HG02759 (cell line): ENCODE data around the gene RGS6.

Experiments used
- ATAC-seq: cut with Tn5 transposase; IDR thresholded peaks from one replicate; pipeline ENCODE4 v1.9.1; 2021; ENCODE audit warnings: mild to moderate bottlenecking, moderate library complexity; ENCODE audit not compliant: unreplicated experiment

RGS6 gene

DNA sequence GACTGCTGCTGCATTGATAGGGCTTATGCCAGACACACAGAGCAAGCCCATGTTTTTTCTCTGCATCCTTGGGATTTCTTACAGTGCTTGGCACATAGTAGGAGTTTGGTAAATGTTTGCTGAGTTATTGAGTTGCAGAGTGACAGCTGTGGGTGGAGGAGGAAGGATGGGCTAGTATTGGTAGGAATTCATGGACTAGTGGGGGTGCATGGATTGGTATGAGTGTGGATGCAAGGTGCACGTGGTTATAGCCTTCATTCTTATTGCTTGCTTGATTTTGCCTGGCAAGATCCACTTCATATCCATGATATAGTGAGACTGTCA lies 11.4 kb downstream of the RGS6 start:
- ATAC-seq = no peak

DNA sequence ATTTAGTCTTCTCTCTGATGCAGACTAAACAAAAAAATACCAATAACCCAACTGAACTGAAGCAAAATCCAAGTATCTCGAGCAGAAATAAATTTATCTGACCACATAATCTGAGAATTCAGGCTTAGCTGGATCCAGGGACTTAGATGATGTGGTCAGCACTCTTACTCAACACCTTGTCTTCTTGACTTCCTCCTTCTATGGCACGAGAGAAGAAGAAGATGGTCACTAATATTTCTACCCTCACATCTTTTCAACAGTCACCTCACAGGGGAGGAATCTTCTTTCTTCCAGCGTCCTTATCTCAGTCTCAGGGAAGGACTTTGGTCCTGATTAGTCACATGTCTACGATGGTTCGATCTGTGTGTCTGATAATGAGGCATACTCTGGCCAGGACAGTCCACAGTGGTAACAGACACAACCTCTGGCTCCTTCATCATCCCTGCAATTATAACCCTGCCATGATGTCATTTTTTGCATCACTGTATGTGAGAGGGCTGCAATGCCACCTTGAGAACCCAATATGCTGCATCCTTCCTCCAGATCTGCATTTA lies 15.8 kb downstream of the RGS6 start:
- ATAC-seq = no peak

DNA sequence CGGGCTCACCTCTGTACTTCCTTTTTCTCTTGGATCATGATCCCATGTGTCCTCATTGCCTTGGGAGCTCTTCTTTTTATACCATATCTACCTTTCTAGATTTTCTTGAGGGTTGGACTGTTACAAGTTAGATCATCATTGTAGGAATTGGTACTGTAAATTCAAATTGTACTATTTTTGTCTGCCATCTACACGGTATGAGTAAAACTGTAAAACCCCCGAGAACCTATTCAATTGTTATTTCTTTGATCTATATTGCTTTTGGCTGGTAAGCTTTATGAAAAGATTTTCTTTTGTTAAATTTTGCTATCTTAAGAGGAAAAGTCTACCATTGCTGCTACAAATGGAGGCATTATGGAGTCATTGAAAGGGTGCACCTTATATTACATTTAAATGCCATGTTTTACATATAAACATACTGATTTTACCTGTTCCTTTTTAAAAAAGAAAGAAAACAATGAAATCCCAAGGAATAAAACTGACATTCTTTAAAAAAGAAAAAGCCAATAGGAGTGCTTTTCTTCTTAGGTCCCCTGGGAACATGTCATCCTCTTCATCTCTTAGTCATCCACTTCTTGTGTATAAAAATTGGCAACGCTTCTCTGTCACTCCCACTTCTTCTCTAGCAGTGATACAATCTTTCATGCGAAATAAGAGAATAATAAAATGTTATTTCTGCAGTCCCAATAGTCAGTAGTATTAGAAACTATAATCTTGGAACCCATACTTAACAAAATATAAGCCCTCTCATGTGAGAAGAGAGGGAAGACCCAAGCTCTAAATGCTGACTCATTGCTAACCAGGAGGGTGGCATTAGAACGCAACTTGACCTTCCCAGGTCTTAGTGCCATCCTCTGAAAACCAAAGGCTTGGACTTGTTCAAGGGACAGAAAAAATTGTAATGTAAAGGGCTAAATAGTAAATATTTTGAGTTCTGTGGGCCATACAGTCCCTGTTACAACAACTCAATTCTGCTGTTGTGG lies 20.4 kb downstream of the RGS6 start:
- ATAC-seq = no peak

DNA sequence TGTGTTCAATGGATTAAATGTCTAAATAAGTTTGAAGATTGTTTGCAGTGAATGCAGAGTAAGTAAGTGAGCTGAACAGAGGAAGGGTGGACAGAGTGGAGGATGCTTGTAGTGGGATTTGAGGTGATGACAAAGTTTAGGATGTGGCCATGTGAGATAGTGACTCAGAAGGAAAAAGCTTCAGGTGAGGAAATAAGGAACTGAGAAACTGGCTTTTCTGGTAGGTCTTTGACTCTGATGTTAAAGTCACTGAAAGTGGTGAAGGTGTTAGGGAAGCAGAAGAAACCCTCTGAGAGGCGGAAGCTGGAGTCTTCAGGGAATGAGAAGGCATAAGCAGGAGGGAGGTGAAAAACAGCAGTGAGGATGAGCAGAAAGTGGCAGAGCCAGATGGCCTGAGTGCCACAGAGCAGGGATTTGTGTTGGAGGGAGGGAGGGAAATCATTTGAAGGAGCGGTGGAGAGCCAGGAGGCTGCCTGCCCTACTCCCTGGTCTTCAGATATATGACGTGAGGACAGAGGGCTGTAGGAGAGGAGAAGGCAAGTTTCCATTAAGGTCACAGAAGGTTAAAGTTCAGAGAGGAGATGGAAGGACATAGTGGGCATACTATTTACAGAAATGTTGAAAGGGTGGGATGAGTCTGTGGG lies 24.8 kb downstream of the RGS6 start:
- no peak for ATAC-seq

DNA sequence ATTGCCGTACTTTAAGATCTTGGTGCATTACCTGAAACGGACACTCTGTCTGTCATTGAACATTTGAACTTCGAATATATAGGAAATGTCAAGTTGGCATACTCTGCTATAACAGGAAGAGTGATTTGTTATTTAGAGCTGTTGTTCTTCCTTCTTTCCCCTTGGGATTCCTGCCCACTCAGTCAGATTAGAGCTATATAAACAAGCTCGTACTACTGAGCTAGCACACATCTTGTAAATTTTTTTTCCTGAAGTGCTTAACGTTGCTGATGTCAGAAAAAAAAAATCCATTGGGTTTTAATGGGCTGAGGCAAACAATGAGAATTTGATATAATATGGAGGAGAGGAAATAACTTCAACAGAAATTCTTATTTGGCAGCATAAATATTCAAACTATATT lies 26.8 kb downstream of the RGS6 start:
- no peak for ATAC-seq

DNA sequence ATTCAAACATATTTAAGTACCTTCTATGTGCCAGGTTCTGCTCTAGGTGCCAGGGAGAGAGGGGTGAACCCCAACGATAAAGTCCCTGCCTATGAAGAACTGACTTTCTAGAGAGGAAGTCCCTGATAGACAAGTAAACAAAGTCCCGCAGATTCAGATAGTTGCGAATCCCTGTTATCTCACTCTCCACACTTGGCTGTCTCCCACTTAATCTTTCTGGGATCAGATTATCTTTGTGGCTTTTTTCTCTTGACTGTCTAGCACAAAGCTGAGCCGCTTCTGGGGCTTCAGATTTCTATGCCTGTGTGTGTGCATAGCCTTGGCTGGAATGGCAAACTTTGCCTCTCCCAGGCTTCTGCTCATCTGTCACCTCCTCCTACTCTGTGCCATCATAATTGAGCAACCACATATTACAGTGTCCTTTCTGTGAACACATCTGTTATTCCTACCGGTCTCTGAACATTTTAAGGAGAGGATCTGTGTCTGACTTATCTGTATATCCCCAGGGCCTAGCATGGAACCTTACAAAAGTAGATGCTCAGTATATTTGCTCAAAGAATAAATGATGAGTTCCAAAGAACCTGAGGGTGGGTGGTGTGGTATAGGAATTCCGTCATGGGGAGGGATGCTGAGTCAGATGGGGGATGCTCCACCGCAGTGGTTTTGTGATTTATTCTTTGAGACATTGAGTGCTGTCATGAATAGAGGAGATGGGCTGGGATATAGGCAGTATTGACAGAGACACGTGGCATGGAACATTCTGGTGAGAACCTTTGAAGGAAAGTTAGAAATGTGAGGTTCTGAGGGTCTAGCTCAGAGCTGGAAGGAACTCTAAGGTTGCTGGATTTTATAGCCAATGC lies 28.5 kb downstream of the RGS6 start:
- no peak for ATAC-seq

DNA sequence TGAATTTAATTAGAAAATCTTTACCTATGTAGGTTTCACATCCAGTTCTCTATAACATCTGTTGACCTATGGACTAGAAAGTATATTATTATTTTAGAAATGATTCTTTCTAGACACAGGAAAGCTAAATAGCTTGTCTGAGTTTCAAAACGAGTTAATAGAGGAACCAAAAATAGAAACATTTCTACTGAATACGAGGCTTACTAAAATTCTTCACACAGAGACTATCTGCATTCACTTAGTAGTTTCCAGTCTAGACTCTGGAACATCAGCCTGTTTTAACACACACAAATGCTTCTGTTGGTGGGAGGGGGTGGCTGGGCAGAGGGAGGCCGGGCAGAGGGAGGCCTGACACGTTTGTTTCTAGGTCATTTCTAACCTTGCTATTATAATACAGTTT lies 29.7 kb downstream of the RGS6 start:
- no peak for ATAC-seq

DNA sequence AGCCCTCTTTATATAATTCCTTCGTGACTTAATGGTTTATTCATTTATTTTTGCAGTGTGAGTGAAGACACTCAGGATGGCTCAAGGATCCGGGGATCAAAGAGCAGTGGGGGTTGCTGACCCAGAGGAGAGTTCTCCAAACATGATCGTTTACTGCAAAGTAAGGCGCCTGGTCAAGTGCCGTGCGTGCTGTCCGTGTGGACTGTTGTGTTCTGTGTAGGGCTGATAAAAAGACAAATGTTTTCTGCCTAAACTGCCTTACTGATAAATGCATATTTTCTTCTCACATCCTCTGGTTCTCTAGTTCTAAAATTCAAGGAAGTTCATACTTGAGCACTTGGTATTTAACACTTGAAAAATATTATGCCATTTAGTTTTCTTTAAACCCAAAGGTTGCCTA lies 32.5 kb downstream of the RGS6 start:
- ATAC-seq = no peak

DNA sequence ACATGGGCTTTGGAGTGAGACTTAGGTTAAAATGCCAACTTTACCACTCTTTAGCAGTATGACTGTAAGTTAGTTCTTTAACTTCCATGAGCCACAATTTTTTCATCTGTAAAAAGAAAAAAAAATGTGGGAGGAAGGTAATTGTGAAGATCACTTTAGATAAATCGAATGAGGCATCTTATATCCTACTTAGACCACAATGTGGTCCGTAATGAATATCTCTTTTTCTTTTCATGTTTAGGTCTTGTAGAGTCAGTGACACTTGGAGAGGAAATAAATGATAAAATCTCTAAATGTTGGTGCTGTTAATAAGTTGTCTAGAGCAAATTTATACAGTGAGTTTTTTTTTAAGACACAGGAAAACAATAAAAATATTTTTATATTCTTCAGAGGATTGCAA lies 34.3 kb downstream of the RGS6 start:
- no peak for ATAC-seq

DNA sequence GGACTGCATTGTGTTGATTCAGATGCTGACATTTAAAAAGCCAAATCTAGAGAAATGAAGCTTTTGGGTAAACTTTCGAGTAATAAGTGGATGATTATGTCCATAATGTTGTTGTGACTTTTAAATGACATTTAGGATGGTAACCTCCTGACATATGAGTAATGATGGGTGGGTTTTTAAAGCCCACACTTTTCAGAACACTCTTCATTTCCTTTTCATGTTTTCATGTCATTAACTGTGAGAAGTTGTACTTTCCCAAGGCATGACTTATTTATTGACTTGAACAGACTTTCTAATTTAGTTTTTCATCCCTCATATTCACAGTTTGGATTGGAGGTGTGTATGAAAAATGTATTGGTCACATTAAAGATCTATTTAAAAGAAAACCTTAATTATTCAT lies 35.5 kb downstream of the RGS6 start:
- no peak for ATAC-seq

DNA sequence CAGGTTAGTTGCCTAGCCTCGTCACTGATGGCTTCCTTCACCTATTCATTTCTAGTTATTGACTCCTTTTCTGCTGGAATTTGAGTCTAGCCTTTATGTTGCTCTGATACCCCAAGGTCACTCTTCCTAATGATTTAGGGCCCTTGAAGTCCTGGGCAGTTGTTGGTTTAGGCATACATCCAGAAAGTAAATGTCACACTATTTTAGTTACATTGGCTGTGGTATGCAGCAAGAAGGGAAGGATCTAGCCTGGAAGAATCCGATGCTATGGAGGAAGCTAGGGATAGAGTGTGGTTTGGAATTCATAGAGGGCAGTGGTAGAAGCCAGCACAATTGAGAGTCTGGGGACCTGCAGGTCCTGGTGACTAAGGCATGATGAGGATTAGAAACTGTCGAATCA lies 38.0 kb downstream of the RGS6 start:
- no peak for ATAC-seq

DNA sequence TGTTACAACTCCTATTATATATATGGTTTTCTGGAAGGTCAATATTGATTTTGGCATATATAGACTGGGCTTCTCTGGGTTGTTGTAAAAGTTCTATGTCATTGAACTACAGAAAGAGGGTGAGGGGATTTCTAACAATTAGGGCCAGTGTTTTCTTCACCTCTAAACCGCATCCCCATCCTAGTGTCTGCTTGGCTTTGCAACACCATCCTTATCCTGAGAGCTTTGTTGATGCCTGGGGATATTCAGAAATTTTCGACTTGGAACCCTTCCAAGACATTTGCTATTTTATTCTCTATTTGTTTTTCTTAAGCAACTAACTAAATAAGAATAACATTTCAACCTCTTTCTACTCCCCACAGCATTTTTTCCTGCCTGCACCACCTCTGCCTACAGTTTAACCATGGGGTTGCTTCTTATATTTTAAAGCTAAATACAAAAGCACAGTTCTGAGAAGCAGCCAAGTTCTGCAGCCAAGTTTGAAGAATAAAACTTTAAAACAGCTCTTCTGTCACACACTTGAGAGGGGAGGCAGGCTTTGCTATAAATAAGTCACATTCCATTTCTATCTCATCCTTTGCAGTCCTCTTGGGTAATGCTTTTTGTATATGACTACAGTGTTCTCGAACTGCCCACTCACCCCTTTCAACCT lies 53.4 kb downstream of the RGS6 start:
- ATAC-seq = no peak

DNA sequence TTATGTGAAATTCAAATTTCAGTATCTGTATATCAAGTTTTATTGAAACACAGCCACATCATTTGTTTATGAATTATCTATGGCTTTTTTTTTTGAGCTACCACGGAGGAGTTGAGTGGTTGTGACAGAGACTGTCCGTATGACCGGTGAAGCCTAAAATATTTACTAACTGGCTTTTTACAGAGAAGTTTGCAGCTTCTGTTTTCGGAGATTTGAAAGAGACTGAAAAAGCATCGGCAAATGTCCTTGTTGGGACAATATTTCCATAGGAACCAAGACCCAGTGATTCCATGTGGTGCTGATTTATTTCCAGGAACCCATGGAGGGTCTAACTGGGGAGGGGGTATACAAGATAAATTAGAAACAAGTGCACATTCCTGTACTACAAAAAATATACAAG lies 56.2 kb downstream of the RGS6 start:
- ATAC-seq = no peak

DNA sequence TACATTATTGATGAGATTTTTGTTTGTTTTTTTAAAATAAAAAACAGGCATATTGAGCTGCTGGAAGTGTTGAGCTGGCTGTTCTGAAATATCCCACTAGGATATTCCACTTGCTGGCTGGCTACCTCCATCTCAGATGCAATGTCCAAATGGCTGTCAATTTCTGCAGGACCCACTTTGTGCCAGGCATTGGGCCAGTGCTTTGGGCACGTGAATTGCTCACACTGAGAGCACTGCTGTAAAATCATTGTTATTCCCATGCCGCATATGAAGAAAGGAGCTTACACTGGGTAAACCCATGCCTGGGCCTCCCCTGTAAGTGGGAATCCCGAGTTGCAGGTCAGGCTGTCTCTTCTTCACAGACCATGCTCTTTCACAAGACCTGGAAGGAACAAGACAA lies 56.7 kb downstream of the RGS6 start:
- no peak for ATAC-seq

DNA sequence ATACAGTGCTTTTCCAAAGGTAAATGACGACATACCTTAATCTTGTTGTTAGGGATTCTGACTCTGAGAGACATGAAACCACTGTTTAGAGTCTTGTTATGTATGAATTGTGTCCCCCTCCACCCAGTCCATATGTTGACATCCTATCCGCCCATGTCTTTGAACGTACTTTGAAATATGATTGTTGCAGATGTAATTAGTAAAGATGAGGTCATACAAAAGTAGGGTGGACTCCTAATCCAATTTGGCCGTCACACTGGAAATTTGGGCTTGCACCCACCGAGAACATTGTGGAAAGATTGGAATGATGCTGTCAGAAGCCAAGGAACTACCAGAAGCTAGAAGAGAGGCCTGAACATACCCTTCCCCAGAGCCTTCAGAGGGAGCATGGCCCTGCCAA lies 62.2 kb downstream of the RGS6 start:
- no peak for ATAC-seq

DNA sequence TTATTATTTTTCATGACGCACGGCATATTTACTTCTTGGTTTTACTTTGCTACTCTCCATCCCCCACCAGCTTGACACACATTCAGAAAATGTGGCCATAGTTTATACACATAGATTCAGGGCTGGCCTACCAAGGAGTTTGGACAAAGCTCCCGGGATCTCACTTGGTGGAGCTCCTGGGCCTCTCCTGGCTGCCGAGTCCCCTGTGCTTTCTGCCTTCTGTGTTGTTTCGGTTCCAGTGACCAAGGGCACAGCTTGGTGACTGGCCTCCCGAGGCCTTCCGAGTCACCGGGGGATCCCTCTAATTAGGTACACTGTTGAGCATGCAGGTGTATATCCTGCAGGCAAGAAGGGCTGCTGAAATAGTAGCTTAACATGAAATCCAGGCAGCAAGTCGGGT lies 63.5 kb downstream of the RGS6 start:
- no peak for ATAC-seq

DNA sequence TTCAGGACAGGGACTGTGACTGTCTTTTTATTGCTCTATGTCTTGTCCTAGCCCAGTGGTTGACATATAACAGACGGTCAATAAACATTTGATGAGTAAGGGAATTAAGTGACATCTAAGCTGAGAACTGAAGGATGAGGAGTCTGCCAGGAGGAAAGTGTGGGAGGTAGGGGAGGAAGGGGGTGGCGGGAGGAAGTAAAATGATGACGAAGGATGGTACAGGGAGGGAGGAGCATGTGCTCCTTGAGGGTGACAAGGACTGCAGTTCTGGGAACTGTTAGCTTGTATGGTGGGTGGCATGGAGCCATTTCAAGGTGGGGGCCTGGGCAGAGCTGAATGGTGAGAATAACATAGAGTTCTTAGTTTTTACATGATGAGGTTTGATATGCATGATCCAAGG lies 64.4 kb downstream of the RGS6 start:
- no peak for ATAC-seq

DNA sequence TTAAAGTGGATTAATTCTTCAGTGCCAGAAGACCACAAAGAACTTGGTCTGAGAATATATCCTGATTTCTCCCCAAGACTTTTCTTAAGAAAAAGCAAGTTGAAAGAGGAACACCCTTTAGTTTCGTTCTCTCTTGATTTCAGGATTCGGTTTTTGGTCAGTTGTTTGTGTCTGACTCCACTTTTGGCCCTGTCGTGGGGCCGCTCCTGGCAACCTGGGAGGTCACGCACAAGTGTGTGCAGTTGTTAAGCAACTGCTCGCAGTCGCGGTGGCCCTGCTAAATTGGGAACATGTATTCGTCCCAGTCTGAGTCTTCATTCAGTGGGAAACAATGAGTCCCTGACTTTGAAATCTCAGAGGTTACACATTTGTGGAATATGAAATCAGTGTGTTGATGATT lies 68.7 kb downstream of the RGS6 start:
- no peak for ATAC-seq

DNA sequence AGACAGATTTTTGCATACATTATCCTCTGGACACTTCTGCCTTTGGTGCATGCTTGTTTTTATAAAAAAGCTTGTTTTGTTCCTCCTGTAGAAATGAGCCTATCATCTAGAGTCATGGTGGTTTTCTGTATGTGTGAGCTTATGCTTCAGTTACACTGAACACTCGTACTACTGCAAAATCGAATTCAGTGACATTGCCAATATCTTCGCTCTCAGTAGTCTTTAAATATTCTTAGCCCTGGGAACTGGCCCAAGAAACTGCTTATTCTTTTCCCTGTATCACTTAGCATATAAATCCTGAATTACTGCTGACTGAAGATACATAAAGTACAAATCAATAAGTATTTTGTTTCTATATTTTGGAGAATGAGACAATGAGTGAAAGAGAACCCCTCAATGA lies 70.5 kb downstream of the RGS6 start:
- ATAC-seq = no peak

DNA sequence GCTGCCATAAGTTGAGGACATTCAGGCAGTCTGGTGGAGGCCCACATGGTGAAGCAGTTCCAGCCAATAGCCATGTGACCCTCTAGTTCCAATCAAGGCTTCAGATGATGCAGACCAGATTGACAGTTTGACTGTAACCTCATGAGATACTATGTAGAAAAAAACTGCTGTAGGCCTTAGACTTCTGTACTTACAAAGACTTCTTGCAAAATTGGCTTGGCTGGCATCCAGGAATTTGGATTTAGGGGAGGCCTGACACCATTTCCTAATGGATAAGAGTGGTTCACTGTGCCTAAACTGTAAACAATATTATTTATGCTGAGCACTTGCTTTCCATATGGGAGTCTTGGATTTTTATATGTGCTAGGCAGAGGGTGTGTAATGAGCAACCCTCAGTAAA lies 76.4 kb downstream of the RGS6 start:
- ATAC-seq = no peak

DNA sequence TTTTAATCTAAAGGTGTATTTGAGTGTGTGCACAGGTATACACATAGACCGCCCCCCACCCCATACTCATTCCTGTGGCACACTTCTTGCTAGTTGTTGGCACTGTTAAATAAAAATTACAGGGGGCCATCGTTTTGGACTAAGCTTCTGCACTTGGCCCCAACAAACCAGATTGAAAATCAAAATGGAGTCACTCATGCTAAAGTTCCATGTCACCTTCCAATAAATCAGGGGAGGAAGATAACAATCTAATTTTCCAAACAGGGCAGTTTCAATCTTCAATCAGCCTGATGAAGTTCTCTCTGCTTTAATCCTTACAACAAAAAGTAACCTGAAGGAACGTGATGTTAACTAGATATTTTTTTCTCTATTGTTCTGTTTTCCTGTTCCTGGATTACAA lies 78.2 kb downstream of the RGS6 start:
- ATAC-seq = no peak
